K562 (cell line): ENCODE data around the gene RERE. TPM values are rescaled to one million over a fixed set of nuclear protein-coding genes. Genes with fewer than 3 reads are reported as not detected.

Experiments used
- BCL6 ChIP-seq: fragments of 250-450 bp; sonication (Bioruptor Pico); IDR thresholded peaks from 2 replicates; pipeline ENCODE4 v1.4.0; 2020
- C11orf30 ChIP-seq: fragments of 450-650 bp; IDR thresholded peaks from 2 replicates; pipeline ENCODE4 v1.6.1; 2016; ENCODE audit warnings: low read depth, mild to moderate bottlenecking
- CCNT2 ChIP-seq: IDR thresholded peaks from 2 replicates; pipeline ENCODE4 v1.6.1; 2011; ENCODE audit warnings: borderline replicate concordance, low read depth, mild to moderate bottlenecking, moderate library complexity, mixed read lengths, low read length; ENCODE audit not compliant: insufficient read length; ENCODE audit errors: extremely low read depth
- CREM ChIP-seq: IDR thresholded peaks from 2 replicates; pipeline ENCODE4 v1.6.1; 2014; ENCODE audit warnings: antibody characterized with exemption, low read depth
- DNMT1 ChIP-seq: fragments of 450-650 bp; IDR thresholded peaks from 2 replicates; pipeline ENCODE4 v1.6.1; 2016; ENCODE audit warnings: antibody characterized with exemption, mild to moderate bottlenecking
- GABPB2 ChIP-seq: fragments of 250-450 bp; sonication (Bioruptor Pico); conservative IDR thresholded peaks from 2 replicates; pipeline ENCODE4 v1.5.1; 2021; ENCODE audit warnings: mild to moderate bottlenecking
- POLR2G ChIP-seq: fragments of 200-400 bp; formaldehyde crosslinking; IDR thresholded peaks from 2 replicates; pipeline ENCODE4 v1.6.1; 2017; ENCODE audit warnings: low read depth, mild to moderate bottlenecking, antibody characterized with exemption, low read length, moderate library complexity
- RNF219 ChIP-seq: fragments of 250-450 bp; sonication (Bioruptor Pico); IDR thresholded peaks from 2 replicates; pipeline ENCODE4 v1.5.0; 2022; ENCODE audit warnings: mild to moderate bottlenecking
- UBTF ChIP-seq, 2 experiments: IDR thresholded peaks; 2 replicates each; pipeline ENCODE4 v1.6.1; 2012; ENCODE audit warnings: improper control_type of control experiment in 2 of 2, low read depth in 2 of 2, low read length in 2 of 2, borderline replicate concordance in 1 of 2
- ZNF3 ChIP-seq: fragments of 250-450 bp; sonication (Bioruptor Pico); IDR thresholded peaks from 2 replicates; pipeline ENCODE4 v1.5.0; 2021; ENCODE audit warnings: mild to moderate bottlenecking, moderate library complexity
- ZNF408 ChIP-seq: fragments of 250-450 bp; sonication (Bioruptor Pico); IDR thresholded peaks from 2 replicates; pipeline ENCODE4 v1.4.0; 2020; ENCODE audit warnings: low read depth, mild to moderate bottlenecking, moderate library complexity
- ZNF57 ChIP-seq: fragments of 450-650 bp; formaldehyde crosslinking; IDR thresholded peaks from 2 replicates; pipeline ENCODE4 v1.4.0; 2020; ENCODE audit warnings: mild to moderate bottlenecking, moderate library complexity
- ZNF584 ChIP-seq: fragments of 200-800 bp; sonication (Bioruptor generic); IDR thresholded peaks from 2 replicates; pipeline ENCODE4 v1.6.1; 2016; ENCODE audit warnings: low read depth, mild to moderate bottlenecking, missing genetic modification characterization, missing compliant biosample characterization
- ZNF592 ChIP-seq: fragments of 450-650 bp; IDR thresholded peaks from 2 replicates; pipeline ENCODE4 v1.6.1; 2017; ENCODE audit warnings: antibody characterized with exemption, mild to moderate bottlenecking
- polyA plus RNA-seq, 8 experiments: library from polyadenylated mRNA; depleted of rRNA in 4 of 8; stranded (reverse) in 5 of 8; unstranded in 3 of 8; fragments of >200 nt; fragmentation: Nextera tagmentation in 2 of 8; fragmentation: Illumina TruSeq in 1 of 8; extraction: Ambion mirVana in 2 of 8; extraction: Trizol in 1 of 8; gene quantifications; 2 replicates each; pipeline versions ENCODE4 v1.2.1 to v1.2.3, GENCODE V29; 2011 to 2014; ENCODE audit warnings: inconsistent platforms in 1 of 8, missing spikeins in 1 of 8
- total RNA-seq, 7 experiments: library from RNA; depleted of rRNA in 6 of 7; stranded (reverse); fragments of >200 nt in 6 of 7; fragmentation: Illumina TruSeq in 2 of 7; extraction: Trizol in 2 of 7; gene quantifications; 2 replicates each; pipeline versions ENCODE4 v1.2.1 to v1.2.3, GENCODE V29; 2011 to 2021; ENCODE audit warnings: low replicate concordance in 1 of 7
- TF ChIP-seq, protein P1 (sequence below): fragments of 250-450 bp; sonication (Bioruptor Pico); IDR thresholded peaks from 2 replicates; pipeline ENCODE4 v1.5.0; 2021; ENCODE audit warnings: mild to moderate bottlenecking, moderate library complexity

The RERE gene
- total and polyA plus RNA-seq, 9 of the 15 experiments (the other 6 are each of a cell fraction or from before 2014, with no cell fraction given) = 3.0 to 51.5 (median 13.4) TPM

- TF ChIP-seq RNF219 (CRISPR knock-in tag) = no peak
- peak; percentile 43 for TF ChIP-seq CCNT2
- TF ChIP-seq ZNF57 (CRISPR knock-in tag) = 0 out of 2 replicates have a peak, but pooled peaks have one; percentile 73
- no peak for TF ChIP-seq BCL6
- TF ChIP-seq, protein P1, sequence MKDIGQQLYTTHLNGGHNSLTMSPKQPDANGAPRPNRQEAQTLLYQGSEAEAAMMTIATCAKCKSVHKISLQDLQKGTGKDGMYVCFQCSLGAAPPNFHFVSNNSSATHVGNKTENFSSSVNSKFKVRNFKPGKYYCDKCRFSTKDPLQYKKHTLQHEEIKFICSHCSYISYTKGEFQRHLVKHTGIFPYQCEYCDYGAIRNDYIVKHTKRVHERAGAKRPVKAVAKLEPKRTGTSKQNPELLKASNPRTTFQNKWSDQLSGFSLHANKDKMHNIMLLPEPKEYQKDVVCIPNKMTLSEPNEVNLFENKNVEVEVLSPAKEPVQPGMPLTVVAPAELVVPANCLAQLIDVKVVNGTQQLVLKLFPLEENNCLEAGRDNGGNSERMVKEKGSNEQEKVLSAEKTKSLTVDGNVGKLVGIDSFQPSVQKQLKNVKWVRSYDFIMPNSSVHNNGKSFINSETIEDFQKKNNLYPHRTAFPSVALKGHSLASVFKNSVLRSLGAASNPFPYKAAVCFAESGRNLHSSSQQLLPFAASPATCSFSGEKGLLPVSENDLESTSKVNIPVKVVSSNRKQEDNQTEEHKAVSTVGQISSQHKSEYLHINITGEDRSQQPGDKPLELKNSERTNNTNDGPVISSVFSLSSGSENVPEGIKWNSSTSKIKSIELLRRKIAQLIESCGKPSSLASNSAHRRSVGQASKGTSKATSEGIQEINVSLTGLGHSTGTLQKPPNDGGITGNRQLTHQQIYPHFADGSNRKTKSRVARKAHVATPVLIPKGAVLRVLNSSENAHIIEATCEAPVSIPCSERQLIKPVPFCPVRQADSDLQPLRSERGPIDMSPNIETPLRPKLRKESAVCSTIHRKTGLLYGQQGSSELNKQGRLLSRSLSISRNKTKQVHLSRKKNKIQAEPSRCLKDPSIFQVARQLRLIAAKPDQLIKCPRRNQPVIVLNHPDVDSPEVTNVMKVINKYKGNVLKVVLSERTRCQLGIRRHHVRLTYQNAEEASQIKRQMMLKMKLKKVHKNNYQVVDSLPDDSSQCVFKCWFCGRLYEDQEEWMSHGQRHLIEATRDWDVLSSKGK (CRISPR knock-in tag) = no peak
- no peak for TF ChIP-seq GABPB2 (CRISPR knock-in tag)
- TF ChIP-seq DNMT1 = no peak
- TF ChIP-seq C11orf30 = peak; percentile 85
- TF ChIP-seq CREM = peak; percentile 64
- TF ChIP-seq POLR2G = no peak
- 0 out of 2 replicates have a peak, but pooled peaks have one; percentile 54 for TF ChIP-seq ZNF584 (CRISPR knock-in tag)
- no peak for TF ChIP-seq ZNF408 (CRISPR knock-in tag)
- no peak for TF ChIP-seq UBTF (IDR thresholded peaks at IDR 0.05; ENCODE audit: borderline replicate concordance in 1 of 2, low read depth in 2 of 2, low read length in 2 of 2)
- 0 out of 2 replicates have a peak, but pooled peaks have one; percentile 25 for TF ChIP-seq ZNF592
- no peak for TF ChIP-seq ZNF3 (CRISPR knock-in tag)
Observed at GRCh38 chr1:8858112-8858668, 40.8 kb upstream of the RERE start (continued).
